Activated CD4-positive, alpha-beta T cell treated with anti-CD3 and anti-CD28 coated beads for 36 hours (primary cell): ENCODE data around the gene EXOC6B. TPM values are rescaled to one million over a fixed set of nuclear protein-coding genes. Genes with fewer than 3 reads are reported as not detected.

Experiments used
- ATAC-seq: fragments of 200-7000 bp; cut with Tn5 transposase; one replicate; pipeline ENCODE4 v1.10.0; 2021; ENCODE audit warnings: mild to moderate bottlenecking, moderate library complexity
- CTCF ChIA-PET: fragments of 350-600 bp; sonication (Branson Sonifier 250); formaldehyde crosslinking; loops from one replicate; lab custom pipeline; 2021; ENCODE audit warnings: antibody characterized with exemption; lab: Charles Lee
- POLR2A ChIA-PET: fragments of 350-600 bp; sonication (Branson Sonifier 250); formaldehyde crosslinking; loops from one replicate; lab custom pipeline; 2021; ENCODE audit warnings: antibody characterized with exemption, inconsistent platforms; lab: Charles Lee
- DNase-seq: peaks from one replicate; pipeline ENCODE4 v3.0.0-alpha.2; 2020
- H3K27ac Mint-ChIP-seq: one replicate; pipeline ENCODE4 v1.8.0; 2021; ENCODE audit warnings: mixed read lengths
- H3K27me3 Mint-ChIP-seq: one replicate; pipeline ENCODE4 v1.8.0; 2021; ENCODE audit warnings: mixed read lengths
- H3K36me3 Mint-ChIP-seq: one replicate; pipeline ENCODE4 v1.8.0; 2021; ENCODE audit warnings: low read depth, mixed read lengths
- H3K4me1 Mint-ChIP-seq: one replicate; pipeline ENCODE4 v1.8.0; 2021; ENCODE audit warnings: mixed read lengths
- H3K4me3 Mint-ChIP-seq: one replicate; pipeline ENCODE4 v1.8.0; 2021; ENCODE audit warnings: mild to moderate bottlenecking, moderate library complexity, mixed read lengths
- H3K9me3 Mint-ChIP-seq: one replicate; pipeline ENCODE4 v1.8.0; 2021; ENCODE audit warnings: low read depth, mixed read lengths
- intact Hi-C, 2 experiments: fragments of 100-400 bp; cut with DNase I in 1 of 2; cut with micrococcal nuclease in 1 of 2; formaldehyde crosslinking; loops; one replicate each; pipeline versions ENCODE4 v1.14.2 to v1.15.1; 2022 to 2024; cut with DNase I, micrococcal nuclease
- total RNA-seq, 2 experiments: library from RNA; stranded (reverse); gene quantifications; one replicate each; pipeline ENCODE4 v1.2.3, GENCODE V29; 2021

EXOC6B gene
- total RNA-seq, 2 experiments from 2014 or later = 7.0 to 9.0 TPM

DNA sequence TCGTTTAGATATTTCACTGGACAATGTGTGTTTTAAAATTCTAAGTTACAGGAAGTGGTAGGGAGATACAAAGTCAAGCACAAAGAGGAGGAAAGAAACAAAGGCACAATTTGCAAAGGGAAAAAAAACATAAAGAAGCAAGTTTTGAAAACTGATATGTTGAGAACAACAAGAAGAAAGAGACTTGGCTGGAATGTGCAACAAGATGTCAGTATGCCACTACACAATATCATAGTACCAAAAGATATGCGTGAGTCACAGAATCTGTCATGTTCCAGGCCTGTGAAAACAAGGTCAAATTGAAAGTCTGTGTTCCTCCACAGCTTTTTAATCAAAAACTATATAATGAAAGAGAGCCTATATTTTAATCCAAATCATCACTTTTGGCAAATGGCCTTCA is 12.0 kb downstream of the EXOC6B start:
- ATAC-seq (no peak), DNase-seq (no peak)
- Mint-ChIP-seq H3K9me3 (peaks cover 10% of the 10 kb centered on the region), H3K4me3 (no peak overlapping the region), H3K27me3 (no peaks in the 10 kb centered on the region), H3K36me3 (peaks cover 12% of the 10 kb centered on the region), H3K4me1 (peaks cover 11% of the 10 kb centered on the region), H3K27ac (no peak overlapping the region)
- POLR2A ChIA-PET = no interaction called here
- CTCF ChIA-PET = interaction anchor here (1.1 to 1.9 kb wide), 3 partner anchors 8 to 73 kb away, joined by 3 to 8 read pairs (median 8); partner anchors contain the start of gene SPR
- intact Hi-C loops = no loop called here

DNA sequence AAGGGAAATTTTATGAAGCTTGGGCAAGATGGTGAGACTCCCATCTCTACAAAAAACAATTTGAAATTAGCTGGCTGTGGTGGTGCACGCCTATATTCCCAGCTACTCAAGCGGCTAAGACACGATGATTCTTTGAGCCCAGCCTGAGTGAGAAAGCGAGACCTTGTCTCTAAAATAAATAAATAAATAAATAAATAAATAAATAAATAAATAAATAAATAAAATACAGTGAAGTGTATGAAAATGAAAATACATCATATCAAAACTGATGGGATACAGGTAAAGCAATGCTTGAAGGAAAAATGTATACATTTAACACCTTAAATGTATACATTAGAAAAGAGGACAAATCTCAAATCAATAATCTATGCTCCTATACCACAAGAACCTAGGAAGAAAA is 15.7 kb downstream of the EXOC6B start:
- peaks cover 21% of the 10 kb centered on the region for H3K36me3 Mint-ChIP-seq
- H3K9me3 Mint-ChIP-seq = peaks cover 10% of the 10 kb centered on the region
- POLR2A ChIA-PET = no interaction called here
- intact Hi-C loops = no loop called here
- DNase-seq = no peak
- CTCF ChIA-PET = interaction anchor here (1.5 kb wide), 1 partner anchor 14 kb away, joined by 3 read pairs; no protein-coding TSS in a partner anchor
- H3K4me1 Mint-ChIP-seq = peaks cover 8% of the 10 kb centered on the region
- no peak overlapping the region for H3K27ac Mint-ChIP-seq
- H3K27me3 Mint-ChIP-seq = no peaks in the 10 kb centered on the region
- no peak for ATAC-seq
- H3K4me3 Mint-ChIP-seq = no peak overlapping the region

DNA sequence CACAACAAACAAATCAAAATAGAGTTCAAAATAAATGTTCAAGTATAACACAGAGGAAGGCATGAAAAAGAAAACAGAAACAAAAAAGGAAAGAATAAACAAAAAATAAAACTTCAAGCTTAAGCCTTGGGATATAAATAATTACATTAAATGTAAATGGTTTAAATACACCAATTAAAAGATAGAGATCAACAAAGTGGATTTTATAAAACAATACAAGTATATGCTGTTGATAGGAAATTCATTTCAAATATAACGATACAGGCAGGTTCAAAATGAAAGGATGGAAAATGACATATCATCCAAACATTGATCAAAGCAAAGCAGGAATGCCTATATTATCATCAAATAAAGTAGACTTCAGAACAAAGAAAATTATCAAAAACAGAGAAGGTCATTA is 16.7 kb downstream of the EXOC6B start:
- no peak overlapping the region for H3K4me3 Mint-ChIP-seq
- no peak overlapping the region for H3K27ac Mint-ChIP-seq
- H3K36me3 Mint-ChIP-seq = peaks cover 21% of the 10 kb centered on the region
- ChIA-PET CTCF (interaction anchor here (1.5 kb wide), 1 partner anchor 13 kb away, joined by 3 read pairs; no protein-coding TSS in a partner anchor), POLR2A (no interaction called here)
- H3K27me3 Mint-ChIP-seq = no peaks in the 10 kb centered on the region
- H3K9me3 Mint-ChIP-seq = peaks cover 10% of the 10 kb centered on the region
- H3K4me1 Mint-ChIP-seq = peaks cover 8% of the 10 kb centered on the region
- DNase-seq = no peak
- no peak for ATAC-seq
- intact Hi-C loops = no loop called here

DNA sequence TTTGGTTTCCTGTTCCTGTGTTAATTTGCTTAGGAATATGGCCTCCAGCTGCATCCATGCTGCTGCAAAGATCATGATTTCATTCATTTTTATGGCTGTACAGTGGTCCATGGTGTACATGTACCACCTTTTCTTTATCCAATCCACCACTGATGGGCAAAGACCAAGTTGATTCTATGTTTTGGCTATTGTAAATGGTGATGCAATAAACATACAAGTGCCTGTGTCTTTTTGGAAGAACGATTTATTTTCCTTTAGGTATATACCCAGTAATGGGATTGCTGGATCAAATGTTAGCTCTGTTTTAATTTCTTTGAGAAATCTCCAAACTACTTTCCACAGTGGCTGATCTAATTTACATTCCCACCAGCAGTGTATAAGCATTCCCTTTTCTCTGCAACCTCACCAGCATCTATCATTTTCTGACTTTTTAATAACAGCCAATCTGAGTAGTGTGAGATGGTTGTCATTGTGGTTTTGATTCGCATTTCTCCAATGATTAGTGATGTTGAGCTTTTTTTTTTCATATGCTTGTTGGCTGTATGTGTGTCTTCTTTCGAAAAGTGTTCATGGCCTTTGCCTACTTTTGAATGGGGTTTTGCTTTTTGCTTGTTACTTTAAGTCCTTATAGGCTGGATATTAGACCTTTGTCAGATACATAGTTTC is 19.4 kb downstream of the EXOC6B start:
- peaks cover 21% of the 10 kb centered on the region for H3K36me3 Mint-ChIP-seq
- H3K27ac Mint-ChIP-seq = no peak overlapping the region
- ATAC-seq (no peak), DNase-seq (no peak)
- ChIA-PET CTCF (interaction anchor here (1.2 to 1.7 kb wide), 3 partner anchors 10 to 55 kb away, joined by 3 to 5 read pairs (median 4); no protein-coding TSS in a partner anchor), POLR2A (no interaction called here)
- H3K4me1 Mint-ChIP-seq = peaks cover 6% of the 10 kb centered on the region
- H3K27me3 Mint-ChIP-seq = no peaks in the 10 kb centered on the region
- H3K9me3 Mint-ChIP-seq = peaks cover 10% of the 10 kb centered on the region
- no peak overlapping the region for H3K4me3 Mint-ChIP-seq
- intact Hi-C loops = no loop called here

DNA sequence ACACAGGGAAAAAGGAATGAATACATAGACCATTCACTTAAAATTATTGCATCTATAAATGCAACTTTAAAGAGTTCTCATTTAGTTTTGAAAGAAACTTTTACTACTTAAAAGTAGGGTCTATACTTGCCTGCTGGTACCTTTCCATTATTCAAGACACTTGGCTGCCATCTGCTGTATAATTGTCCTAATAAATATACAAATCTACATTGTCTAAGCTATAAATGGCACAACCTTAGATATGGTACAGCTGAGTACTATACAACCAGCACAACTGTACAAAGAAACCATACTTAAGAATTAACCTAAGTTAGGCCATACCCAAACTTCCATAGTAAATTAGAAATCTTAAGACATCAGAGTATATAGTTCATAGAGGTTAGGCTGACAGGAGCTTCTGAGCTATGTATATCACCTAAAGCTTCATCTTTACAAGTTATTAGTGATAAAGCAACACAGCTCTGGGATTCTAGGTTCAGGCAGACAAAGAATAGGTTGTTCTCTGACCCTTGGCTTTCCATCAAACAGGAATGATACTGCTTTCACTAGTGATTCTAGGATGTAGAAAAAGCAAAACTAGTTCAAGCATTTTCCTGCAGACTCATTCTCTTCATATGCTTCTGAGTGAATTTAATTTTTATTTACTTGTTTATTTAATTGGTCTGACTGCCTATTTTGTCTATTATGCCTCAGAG is 22.1 kb downstream of the EXOC6B start:
- Mint-ChIP-seq H3K4me1 (peaks cover 6% of the 10 kb centered on the region), H3K9me3 (no peaks in the 10 kb centered on the region), H3K4me3 (no peak overlapping the region), H3K36me3 (peaks cover 8% of the 10 kb centered on the region), H3K27ac (no peak overlapping the region), H3K27me3 (no peaks in the 10 kb centered on the region)
- ChIA-PET CTCF (interaction anchor here (0.7 to 1.3 kb wide), 2 partner anchors 12 to 32 kb away, joined by 3 read pairs; no protein-coding TSS in a partner anchor), POLR2A (no interaction called here)
- intact Hi-C loops = no loop called here
- ATAC-seq (no peak), DNase-seq (no peak)

DNA sequence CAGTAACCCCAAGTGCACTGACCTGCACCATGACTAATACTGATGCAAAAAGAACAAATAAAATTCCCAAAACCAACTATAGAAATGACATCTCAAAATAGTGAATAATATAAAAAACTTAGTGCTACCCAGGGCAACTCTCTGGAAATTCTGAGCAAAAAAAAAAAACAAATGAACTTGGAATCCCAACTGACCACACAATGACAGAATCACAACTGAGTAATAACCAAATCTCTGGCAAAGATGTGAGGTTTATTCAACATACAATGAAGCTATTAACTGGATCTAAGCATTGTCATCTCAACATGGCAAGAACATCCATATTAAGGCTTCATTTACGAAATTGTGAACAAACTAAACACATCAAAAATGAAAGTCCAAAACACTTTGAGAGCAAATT is 22.7 kb downstream of the EXOC6B start:
- H3K9me3 Mint-ChIP-seq = no peaks in the 10 kb centered on the region
- H3K27ac Mint-ChIP-seq = no peak overlapping the region
- ATAC-seq (no peak), DNase-seq (no peak)
- ChIA-PET POLR2A (no interaction called here), CTCF (interaction anchor here (0.7 to 1.3 kb wide), 2 partner anchors 11 to 33 kb away, joined by 3 read pairs; no protein-coding TSS in a partner anchor)
- peaks cover 6% of the 10 kb centered on the region for H3K4me1 Mint-ChIP-seq
- no peak overlapping the region for H3K4me3 Mint-ChIP-seq
- H3K36me3 Mint-ChIP-seq = peaks cover 6% of the 10 kb centered on the region
- no peaks in the 10 kb centered on the region for H3K27me3 Mint-ChIP-seq
- intact Hi-C loops = no loop called here

DNA sequence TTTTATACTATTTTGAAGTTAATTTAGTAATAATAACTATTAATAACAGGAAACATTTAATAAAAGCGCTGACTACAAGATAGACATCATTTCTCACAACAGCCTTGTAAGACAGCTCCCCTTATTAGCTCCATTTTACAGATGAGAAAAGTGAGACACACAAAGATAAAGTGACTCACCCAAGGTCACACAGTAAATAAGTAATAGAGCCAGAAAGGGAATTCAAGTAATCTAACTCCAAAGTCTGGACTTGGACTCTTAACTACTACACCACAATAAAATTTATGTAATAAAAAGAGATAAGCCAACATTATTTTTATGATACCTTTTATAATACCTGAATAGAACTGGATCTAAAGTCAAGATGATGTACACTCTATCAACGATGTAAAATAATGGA is 25.3 kb downstream of the EXOC6B start:
- no peak overlapping the region for H3K27ac Mint-ChIP-seq
- POLR2A ChIA-PET = no interaction called here
- H3K27me3 Mint-ChIP-seq = no peaks in the 10 kb centered on the region
- no peak overlapping the region for H3K4me3 Mint-ChIP-seq
- no peaks in the 10 kb centered on the region for H3K36me3 Mint-ChIP-seq
- DNase-seq (no peak), ATAC-seq (no peak)
- peaks cover 6% of the 10 kb centered on the region for H3K4me1 Mint-ChIP-seq
- no peaks in the 10 kb centered on the region for H3K9me3 Mint-ChIP-seq
- intact Hi-C loops = no loop called here
- CTCF ChIA-PET = interaction anchor here (0.9 to 1.0 kb wide), 2 partner anchors 22 to 62 kb away, joined by 5 to 6 read pairs; no protein-coding TSS in a partner anchor

DNA sequence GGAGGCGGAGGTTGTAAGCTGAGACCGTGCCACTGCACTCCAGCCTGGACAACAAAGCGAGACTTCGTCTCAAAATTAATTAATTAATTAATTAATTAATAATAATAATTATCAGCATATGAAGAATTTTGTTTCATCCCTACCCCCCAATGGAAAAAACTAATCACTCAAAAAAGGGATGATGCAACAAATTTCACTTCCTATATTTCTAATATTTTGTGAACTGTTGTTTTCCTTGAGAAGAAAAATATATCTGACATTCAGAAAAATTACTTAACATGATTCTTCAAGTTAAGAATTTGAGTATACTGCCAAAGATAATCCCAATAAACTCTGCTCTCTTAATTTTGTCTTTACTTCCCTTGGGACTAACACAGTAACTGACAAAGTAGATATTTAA is 28.1 kb downstream of the EXOC6B start:
- Mint-ChIP-seq H3K4me1 (peaks cover 11% of the 10 kb centered on the region), H3K27ac (no peak overlapping the region), H3K27me3 (no peaks in the 10 kb centered on the region), H3K9me3 (peaks cover 3% of the 10 kb centered on the region), H3K36me3 (peaks cover 4% of the 10 kb centered on the region), H3K4me3 (no peak overlapping the region)
- no peak for DNase-seq
- CTCF ChIA-PET = interaction anchor here (0.6 to 1.0 kb wide), 2 partner anchors 64 to 79 kb away, joined by 3 read pairs; no protein-coding TSS in a partner anchor
- intact Hi-C loops = no loop called here
- POLR2A ChIA-PET = interaction anchor here (0.7 kb wide), 1 partner anchor 73 kb away, joined by 5 read pairs; no protein-coding TSS in a partner anchor
- no peak for ATAC-seq

DNA sequence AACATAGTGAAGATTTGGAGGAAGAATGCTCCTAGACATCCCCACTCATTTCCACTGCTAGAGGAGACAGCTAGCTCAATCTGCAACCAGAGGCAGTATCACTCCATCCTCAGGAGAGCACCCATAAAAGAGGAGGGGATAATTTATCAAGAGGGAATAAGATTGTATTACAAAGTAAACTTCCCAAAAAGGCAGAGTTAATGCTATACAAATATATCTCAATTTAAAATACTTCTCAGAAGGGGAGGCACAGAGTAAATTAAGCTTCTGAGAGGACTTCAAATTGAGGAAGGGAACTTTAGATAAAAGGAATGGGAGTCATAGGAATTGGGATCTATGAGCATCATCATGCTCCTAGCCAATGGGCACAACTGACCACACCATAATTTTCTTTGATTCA is 29.1 kb downstream of the EXOC6B start:
- intact Hi-C loops = no loop called here
- peaks cover 3% of the 10 kb centered on the region for H3K9me3 Mint-ChIP-seq

DNA sequence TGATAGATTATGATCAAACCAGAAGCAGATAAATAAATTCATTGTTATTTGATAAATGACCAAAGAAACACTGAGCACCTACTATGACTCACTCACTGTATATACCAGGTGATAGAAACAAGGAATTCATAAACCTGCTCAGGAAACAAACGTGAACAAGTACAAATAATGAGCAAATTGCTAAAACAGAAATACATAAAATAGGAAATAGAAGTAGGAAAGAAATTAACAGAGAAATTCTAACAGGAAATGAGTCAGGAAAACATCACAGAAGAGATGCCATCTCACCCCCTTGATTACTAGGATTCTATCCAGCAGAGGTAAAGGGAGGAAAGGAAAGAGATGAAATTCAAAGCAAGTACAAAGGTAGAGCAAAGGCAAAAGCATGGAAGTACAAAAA is 31.3 kb downstream of the EXOC6B start:
- Mint-ChIP-seq H3K27ac (no peak overlapping the region), H3K4me3 (no peak overlapping the region), H3K27me3 (no peaks in the 10 kb centered on the region), H3K4me1 (peaks cover 11% of the 10 kb centered on the region), H3K36me3 (peaks cover 4% of the 10 kb centered on the region), H3K9me3 (peaks cover 3% of the 10 kb centered on the region)
- POLR2A ChIA-PET = no interaction called here
- intact Hi-C loops = no loop called here
- CTCF ChIA-PET = interaction anchor here (1.0 kb wide), 2 partner anchors 41 to 93 kb away, joined by 3 to 4 read pairs; partner anchors contain the start of gene SPR
- ATAC-seq = no peak
- DNase-seq = no peak

More for the DNA sequence above, 29.1 kb downstream of the EXOC6B start:
- Mint-ChIP-seq H3K4me1 (peaks cover 11% of the 10 kb centered on the region), H3K4me3 (no peak overlapping the region), H3K27me3 (no peaks in the 10 kb centered on the region), H3K36me3 (peaks cover 4% of the 10 kb centered on the region), H3K27ac (no peak overlapping the region)
- CTCF ChIA-PET = interaction anchor here (0.6 to 1.3 kb wide), 5 partner anchors 9 to 267 kb away, joined by 3 to 5 read pairs (median 3); no protein-coding TSS in a partner anchor
- ATAC-seq = no peak
- DNase-seq = no peak
- POLR2A ChIA-PET = no interaction called here

DNA sequence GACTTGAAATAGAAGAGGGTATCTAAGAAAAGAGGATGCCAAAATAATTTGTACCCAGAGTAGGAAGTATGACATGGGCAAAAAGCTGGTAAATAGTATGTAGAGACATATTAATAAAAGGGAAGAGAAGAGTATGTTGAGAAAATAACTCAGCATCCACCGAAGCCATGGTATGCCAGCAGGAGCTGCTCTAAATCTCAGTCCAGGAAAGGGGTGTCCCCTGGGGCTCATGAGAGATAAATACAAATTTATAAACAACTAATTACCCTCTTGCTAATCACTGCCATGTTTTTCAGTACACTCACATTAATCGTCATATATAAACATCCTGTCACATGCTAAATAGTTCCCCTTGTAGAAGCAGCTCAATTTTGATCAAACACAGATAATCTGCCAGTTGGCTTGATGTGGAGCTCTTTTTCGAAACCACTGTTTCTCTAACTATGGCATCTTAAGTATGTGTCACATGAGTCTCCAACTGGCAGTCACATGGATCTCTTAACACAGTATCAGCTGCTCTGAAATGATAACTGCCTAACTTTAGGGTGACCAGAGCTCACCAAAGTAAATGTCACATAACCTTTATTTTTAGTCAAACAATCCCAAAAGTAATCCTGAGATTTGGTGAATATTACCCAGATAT is 31.9 kb downstream of the EXOC6B start:
- H3K9me3 Mint-ChIP-seq = peaks cover 3% of the 10 kb centered on the region
- H3K27ac Mint-ChIP-seq = no peak overlapping the region
- ATAC-seq (no peak), DNase-seq (no peak)
- no peak overlapping the region for H3K4me3 Mint-ChIP-seq
- H3K4me1 Mint-ChIP-seq = peaks cover 11% of the 10 kb centered on the region
- CTCF ChIA-PET = interaction anchor here (0.6 to 1.0 kb wide), 3 partner anchors 40 to 1855 kb away, joined by 3 to 4 read pairs (median 4); partner anchors contain the start of gene SPR
- POLR2A ChIA-PET = no interaction called here
- no peaks in the 10 kb centered on the region for H3K27me3 Mint-ChIP-seq
- intact Hi-C loops = no loop called here
- peaks cover 4% of the 10 kb centered on the region for H3K36me3 Mint-ChIP-seq
